HepG2 (cell line): ENCODE data around the gene TRAF5. TPM values are rescaled to one million over a fixed set of nuclear protein-coding genes. Genes with fewer than 3 reads are reported as not detected.

ENCODE experiments used
- BORCS8-MEF2B ChIP-seq: sonication (generic); formaldehyde crosslinking; IDR thresholded peaks from 2 replicates; pipeline ENCODE4 v1.8.0; 2022; ENCODE audit warnings: mild to moderate bottlenecking, missing genetic modification reagents
- HNF4A ChIP-seq: sonication (generic); formaldehyde crosslinking; IDR thresholded peaks from 2 replicates; pipeline ENCODE4 v1.4.0; 2020; ENCODE audit warnings: missing genetic modification reagents
- MBNL3 ChIP-seq: fragments of 250-450 bp; sonication (Bioruptor Pico); conservative IDR thresholded peaks from 2 replicates; pipeline ENCODE4 v1.8.0; 2022; ENCODE audit warnings: mild to moderate bottlenecking, inconsistent platforms
- PHB2 ChIP-seq: fragments of 450-650 bp; IDR thresholded peaks from 2 replicates; pipeline ENCODE4 v1.6.1; 2018; ENCODE audit not compliant: partially characterized antibody
- PITX1 ChIP-seq: sonication (generic); formaldehyde crosslinking; IDR thresholded peaks from 2 replicates; pipeline ENCODE4 v1.5.1; 2020; ENCODE audit warnings: mild to moderate bottlenecking, missing genetic modification reagents
- SAFB2 ChIP-seq: sonication (generic); formaldehyde crosslinking; IDR thresholded peaks from 2 replicates; pipeline ENCODE4 v1.5.1; 2020; ENCODE audit warnings: missing genetic modification reagents, low read depth, mild to moderate bottlenecking, borderline replicate concordance
- SMYD3 ChIP-seq: sonication (generic); formaldehyde crosslinking; IDR thresholded peaks from 2 replicates; pipeline ENCODE4 v1.8.1; 2023; ENCODE audit warnings: mild to moderate bottlenecking, missing genetic modification reagents
- TAF1 ChIP-seq: sonication (generic); formaldehyde crosslinking; IDR thresholded peaks from 2 replicates; pipeline ENCODE4 v1.4.0; 2020; ENCODE audit warnings: missing genetic modification reagents
- ZNF101 ChIP-seq: sonication (generic); formaldehyde crosslinking; IDR thresholded peaks from 2 replicates; pipeline ENCODE4 v1.4.0; 2020; ENCODE audit warnings: mild to moderate bottlenecking, low read depth, missing genetic modification reagents, borderline replicate concordance
- ZNF121 ChIP-seq: sonication (generic); formaldehyde crosslinking; IDR thresholded peaks from 2 replicates; pipeline ENCODE4 v1.5.0; 2020; ENCODE audit warnings: mild to moderate bottlenecking, missing genetic modification reagents
- ZNF205 ChIP-seq: IDR thresholded peaks from 2 replicates; pipeline ENCODE4 v1.6.1; 2018; ENCODE audit warnings: missing biosample characterization, missing genetic modification reagents
- ZNF331 ChIP-seq: sonication (generic); formaldehyde crosslinking; IDR thresholded peaks from 2 replicates; pipeline ENCODE4 v1.4.0; 2020; ENCODE audit warnings: missing genetic modification reagents
- ZNF746 ChIP-seq: sonication (generic); formaldehyde crosslinking; IDR thresholded peaks from 2 replicates; pipeline ENCODE4 v1.8.0; 2022; ENCODE audit warnings: mild to moderate bottlenecking, missing genetic modification reagents
- ZSCAN22 ChIP-seq: sonication (generic); formaldehyde crosslinking; IDR thresholded peaks from 2 replicates; pipeline ENCODE4 v1.4.0; 2020; ENCODE audit warnings: mild to moderate bottlenecking, missing genetic modification reagents
- polyA plus RNA-seq, 8 experiments: library from polyadenylated mRNA; depleted of rRNA in 3 of 8; stranded (reverse) in 7 of 8; unstranded in 1 of 8; fragments of >200 nt; fragmentation: Illumina TruSeq in 4 of 8; extraction: Trizol in 4 of 8; gene quantifications; 2 replicates each; pipeline versions ENCODE4 v1.2.1 to v1.2.3, GENCODE V29; 2011 to 2016; ENCODE audit warnings: low read depth in 4 of 8, missing spikeins in 1 of 8, mixed read lengths in 1 of 8; ENCODE audit not compliant: insufficient read depth in 1 of 8
- total RNA-seq, 5 experiments: library from RNA; depleted of rRNA; stranded (reverse); fragments of >200 nt; fragmentation: Illumina TruSeq; extraction: Trizol; gene quantifications; 2 replicates each; pipeline ENCODE4 v1.2.3, GENCODE V29; 2016; ENCODE audit warnings: low read depth in 1 of 5
- TF ChIP-seq, protein P1 (sequence below): sonication (generic); formaldehyde crosslinking; IDR thresholded peaks from 2 replicates; pipeline ENCODE4 v1.8.1; 2023; ENCODE audit warnings: mild to moderate bottlenecking, missing genetic modification reagents, borderline replicate concordance
- TF ChIP-seq, protein P2 (sequence below): sonication (generic); formaldehyde crosslinking; IDR thresholded peaks from 2 replicates; pipeline ENCODE4 v1.5.0; 2020; ENCODE audit warnings: missing genetic modification reagents, mild to moderate bottlenecking, borderline replicate concordance
- TF ChIP-seq, protein P3 (sequence below): sonication (generic); formaldehyde crosslinking; IDR thresholded peaks from 2 replicates; pipeline ENCODE4 v1.5.0; 2020; ENCODE audit warnings: mild to moderate bottlenecking, low read depth, missing genetic modification reagents, borderline replicate concordance
- TF ChIP-seq, protein P4 (sequence below), 2 experiments: sonication (generic) in 1 of 2; formaldehyde crosslinking in 1 of 2; IDR thresholded peaks; 2 replicates each; pipeline versions ENCODE4 v1.4.0 to v1.6.1; 2016 to 2020; ENCODE audit warnings: borderline replicate concordance in 1 of 2, low read depth in 1 of 2, mild to moderate bottlenecking in 1 of 2, missing genetic modification reagents in 1 of 2
- TF ChIP-seq, protein P5 (sequence below): sonication (generic); formaldehyde crosslinking; IDR thresholded peaks from 2 replicates; pipeline ENCODE4 v1.5.1; 2020; ENCODE audit warnings: missing genetic modification reagents, mild to moderate bottlenecking, borderline replicate concordance
- TF ChIP-seq, protein P6 (sequence below): sonication (generic); formaldehyde crosslinking; IDR thresholded peaks from 2 replicates; pipeline ENCODE4 v1.9.0; 2021; ENCODE audit warnings: missing genetic modification reagents, mild to moderate bottlenecking, borderline replicate concordance

The TRAF5 gene
- total and polyA plus RNA-seq, 2 of the 13 experiments (the other 11 are each of a cell fraction or from before 2014, with no cell fraction given), result 0.27 to 1.6 TPM

DNA sequence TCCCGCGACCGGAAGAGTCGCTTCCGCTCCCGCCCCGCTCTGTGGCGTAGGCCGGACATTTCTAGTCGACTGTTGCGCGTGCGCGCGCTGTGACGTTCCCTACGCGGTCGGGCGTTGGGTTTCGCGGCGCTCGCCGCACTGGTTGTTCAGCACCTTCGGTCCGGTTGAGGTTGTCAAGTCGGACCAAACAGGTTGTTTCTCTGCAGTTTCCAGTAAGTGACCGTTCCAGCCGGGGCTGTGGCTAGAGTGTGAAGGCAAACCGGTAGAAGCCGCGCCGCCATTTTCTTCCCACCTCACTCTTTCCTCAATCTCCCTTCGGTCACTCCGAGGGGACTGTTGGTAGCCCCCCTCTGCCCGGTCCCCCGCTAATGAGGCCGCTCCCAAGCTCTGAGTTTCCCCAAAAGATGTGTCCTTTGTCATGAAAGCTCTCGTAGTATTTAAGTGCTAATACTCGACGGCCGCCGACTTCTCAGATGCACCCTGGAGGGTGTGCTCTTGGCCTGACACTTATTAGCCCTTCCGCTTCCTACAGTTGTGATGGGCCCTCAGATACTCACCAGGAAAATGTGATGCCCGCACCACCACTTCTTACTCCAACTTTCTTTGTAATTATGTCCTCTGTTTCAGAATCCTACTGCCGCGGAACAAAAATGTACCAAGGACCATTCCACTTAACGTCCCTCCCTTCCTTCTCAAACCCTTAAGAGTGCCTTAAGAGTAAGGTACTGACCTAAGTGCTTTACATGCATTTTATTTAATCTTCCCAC lies 56.3 kb downstream of the TRAF5 start (continued):
- TF ChIP-seq, protein P1, sequence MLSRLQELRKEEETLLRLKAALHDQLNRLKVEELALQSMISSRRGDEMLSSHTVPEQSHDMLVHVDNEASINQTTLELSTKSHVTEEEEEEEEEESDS (CRISPR knock-in tag), result no peak
- TF ChIP-seq ZNF746 (CRISPR knock-in tag) (peak; percentile 89), SMYD3 (no peak), TAF1 (CRISPR knock-in tag) (peak; percentile 87), ZNF101 (CRISPR knock-in tag) (0 out of 2 replicates have a peak, but pooled peaks have one; percentile 72), PITX1 (CRISPR knock-in tag) (0 out of 2 replicates have a peak, but pooled peaks have one; percentile 11), SAFB2 (CRISPR knock-in tag) (no peak), ZNF331 (CRISPR knock-in tag) (peak; percentile 47; the same call in 1 of the 2 replicates), MBNL3 (CRISPR knock-in tag) (0 out of 2 replicates have a peak, but pooled peaks have one; percentile 22), BORCS8-MEF2B (CRISPR knock-in tag) (peak; percentile 93), PHB2 (no peak), ZNF121 (CRISPR knock-in tag) (no peak), HNF4A (CRISPR knock-in tag) (no peak), ZNF205 (CRISPR knock-in tag) (no peak), ZSCAN22 (CRISPR knock-in tag) (no peak)
- TF ChIP-seq, protein P2, sequence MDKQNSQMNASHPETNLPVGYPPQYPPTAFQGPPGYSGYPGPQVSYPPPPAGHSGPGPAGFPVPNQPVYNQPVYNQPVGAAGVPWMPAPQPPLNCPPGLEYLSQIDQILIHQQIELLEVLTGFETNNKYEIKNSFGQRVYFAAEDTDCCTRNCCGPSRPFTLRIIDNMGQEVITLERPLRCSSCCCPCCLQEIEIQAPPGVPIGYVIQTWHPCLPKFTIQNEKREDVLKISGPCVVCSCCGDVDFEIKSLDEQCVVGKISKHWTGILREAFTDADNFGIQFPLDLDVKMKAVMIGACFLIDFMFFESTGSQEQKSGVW, result no peak
- TF ChIP-seq, protein P3, sequence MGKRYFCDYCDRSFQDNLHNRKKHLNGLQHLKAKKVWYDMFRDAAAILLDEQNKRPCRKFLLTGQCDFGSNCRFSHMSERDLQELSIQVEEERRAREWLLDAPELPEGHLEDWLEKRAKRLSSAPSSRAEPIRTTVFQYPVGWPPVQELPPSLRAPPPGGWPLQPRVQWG (CRISPR knock-in tag), result no peak
- TF ChIP-seq, protein P4, sequence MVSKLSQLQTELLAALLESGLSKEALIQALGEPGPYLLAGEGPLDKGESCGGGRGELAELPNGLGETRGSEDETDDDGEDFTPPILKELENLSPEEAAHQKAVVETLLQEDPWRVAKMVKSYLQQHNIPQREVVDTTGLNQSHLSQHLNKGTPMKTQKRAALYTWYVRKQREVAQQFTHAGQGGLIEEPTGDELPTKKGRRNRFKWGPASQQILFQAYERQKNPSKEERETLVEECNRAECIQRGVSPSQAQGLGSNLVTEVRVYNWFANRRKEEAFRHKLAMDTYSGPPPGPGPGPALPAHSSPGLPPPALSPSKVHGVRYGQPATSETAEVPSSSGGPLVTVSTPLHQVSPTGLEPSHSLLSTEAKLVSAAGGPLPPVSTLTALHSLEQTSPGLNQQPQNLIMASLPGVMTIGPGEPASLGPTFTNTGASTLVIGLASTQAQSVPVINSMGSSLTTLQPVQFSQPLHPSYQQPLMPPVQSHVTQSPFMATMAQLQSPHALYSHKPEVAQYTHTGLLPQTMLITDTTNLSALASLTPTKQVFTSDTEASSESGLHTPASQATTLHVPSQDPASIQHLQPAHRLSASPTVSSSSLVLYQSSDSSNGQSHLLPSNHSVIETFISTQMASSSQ (IDR thresholded peaks at IDR 0.05; ENCODE audit: low read depth), result no peak
- TF ChIP-seq, protein P4 (CRISPR knock-in tag; IDR thresholded peaks at IDR 0.05; ENCODE audit: borderline replicate concordance), result 0 out of 2 replicates have a peak, but pooled peaks have one; percentile 30
- TF ChIP-seq, protein P5, sequence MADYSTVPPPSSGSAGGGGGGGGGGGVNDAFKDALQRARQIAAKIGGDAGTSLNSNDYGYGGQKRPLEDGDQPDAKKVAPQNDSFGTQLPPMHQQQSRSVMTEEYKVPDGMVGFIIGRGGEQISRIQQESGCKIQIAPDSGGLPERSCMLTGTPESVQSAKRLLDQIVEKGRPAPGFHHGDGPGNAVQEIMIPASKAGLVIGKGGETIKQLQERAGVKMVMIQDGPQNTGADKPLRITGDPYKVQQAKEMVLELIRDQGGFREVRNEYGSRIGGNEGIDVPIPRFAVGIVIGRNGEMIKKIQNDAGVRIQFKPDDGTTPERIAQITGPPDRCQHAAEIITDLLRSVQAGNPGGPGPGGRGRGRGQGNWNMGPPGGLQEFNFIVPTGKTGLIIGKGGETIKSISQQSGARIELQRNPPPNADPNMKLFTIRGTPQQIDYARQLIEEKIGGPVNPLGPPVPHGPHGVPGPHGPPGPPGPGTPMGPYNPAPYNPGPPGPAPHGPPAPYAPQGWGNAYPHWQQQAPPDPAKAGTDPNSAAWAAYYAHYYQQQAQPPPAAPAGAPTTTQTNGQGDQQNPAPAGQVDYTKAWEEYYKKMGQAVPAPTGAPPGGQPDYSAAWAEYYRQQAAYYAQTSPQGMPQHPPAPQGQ (CRISPR knock-in tag), result no peak
- TF ChIP-seq, protein P6, sequence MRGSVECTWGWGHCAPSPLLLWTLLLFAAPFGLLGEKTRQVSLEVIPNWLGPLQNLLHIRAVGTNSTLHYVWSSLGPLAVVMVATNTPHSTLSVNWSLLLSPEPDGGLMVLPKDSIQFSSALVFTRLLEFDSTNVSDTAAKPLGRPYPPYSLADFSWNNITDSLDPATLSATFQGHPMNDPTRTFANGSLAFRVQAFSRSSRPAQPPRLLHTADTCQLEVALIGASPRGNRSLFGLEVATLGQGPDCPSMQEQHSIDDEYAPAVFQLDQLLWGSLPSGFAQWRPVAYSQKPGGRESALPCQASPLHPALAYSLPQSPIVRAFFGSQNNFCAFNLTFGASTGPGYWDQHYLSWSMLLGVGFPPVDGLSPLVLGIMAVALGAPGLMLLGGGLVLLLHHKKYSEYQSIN (CRISPR knock-in tag), result no peak
